NAMALWA (cell line): ENCODE data around the gene CTSH.

Experiments used
- DNase-seq: peaks from one replicate; pipeline ENCODE4 v3.0.0-alpha.2; 2015; ENCODE audit warnings: low spot score

CTSH gene

GRCh38 chr15:78944669-78945407, at the start of gene CTSH:
CTSH (minus strand) TSS chr15:78945046; CDS start chr15:78944981, 65 bp downstream.
- DNase-seq = peak; percentile 57

- no peak for DNase-seq
Observed at GRCh38 chr15:78993931-78994530, 49.2 kb upstream of the CTSH start.

GRCh38 chr15:78993257-78993930, 48.5 kb upstream of the CTSH start:
- DNase-seq = no peak

GRCh38 chr15:78992416-78993256, 47.8 kb upstream of the CTSH start:
- DNase-seq = no peak

- no peak for DNase-seq
Observed at GRCh38 chr15:78991879-78992278, 47.0 kb upstream of the CTSH start.

- no peak for DNase-seq
Observed at GRCh38 chr15:78991476-78991875, 46.6 kb upstream of the CTSH start.

- DNase-seq = no peak
Observed at GRCh38 chr15:78990278-78990677, 45.4 kb upstream of the CTSH start.

- DNase-seq = no peak
Observed at GRCh38 chr15:78989701-78990240, 44.9 kb upstream of the CTSH start.

GRCh38 chr15:78988361-78988911, 43.6 kb upstream of the CTSH start:
- DNase-seq = no peak

GRCh38 chr15:78987556-78988360, 42.9 kb upstream of the CTSH start:
- DNase-seq = no peak

GRCh38 chr15:78985859-78986475, 41.1 kb upstream of the CTSH start:
- DNase-seq = no peak

GRCh38 chr15:78984041-78984440, 39.2 kb upstream of the CTSH start:
- no peak for DNase-seq

- DNase-seq = no peak
Observed at GRCh38 chr15:78983146-78983918, 38.5 kb upstream of the CTSH start.

GRCh38 chr15:78982736-78983135, 37.9 kb upstream of the CTSH start:
- DNase-seq = no peak

GRCh38 chr15:78981532-78982313, 36.9 kb upstream of the CTSH start:
- no peak for DNase-seq

- peak; percentile 60 for DNase-seq
Observed at GRCh38 chr15:78979456-78980320, 34.8 kb upstream of the CTSH start.

GRCh38 chr15:78978601-78979179, 33.8 kb upstream of the CTSH start:
- DNase-seq = no peak
